GM12891 (cell line): Measurements from ENCODE around the gene CCDC102B.

Experiments used
- POLR2A ChIP-seq: IDR thresholded peaks from 2 replicates; pipeline ENCODE4 v1.6.1; 2011; ENCODE audit warnings: low read depth, low read length, control low read depth
- POLR2AphosphoS5 ChIP-seq: IDR thresholded peaks from 2 replicates; pipeline ENCODE4 v1.6.1; 2011; ENCODE audit warnings: low read depth, low read length, control low read depth
- SPI1 ChIP-seq: IDR thresholded peaks from 2 replicates; pipeline ENCODE4 v1.6.1; 2011; ENCODE audit warnings: low read depth, low read length, control low read depth
- TAF1 ChIP-seq: IDR thresholded peaks from 2 replicates; pipeline ENCODE4 v1.6.1; 2011; ENCODE audit warnings: low read depth, low read length, control low read depth

DNA sequence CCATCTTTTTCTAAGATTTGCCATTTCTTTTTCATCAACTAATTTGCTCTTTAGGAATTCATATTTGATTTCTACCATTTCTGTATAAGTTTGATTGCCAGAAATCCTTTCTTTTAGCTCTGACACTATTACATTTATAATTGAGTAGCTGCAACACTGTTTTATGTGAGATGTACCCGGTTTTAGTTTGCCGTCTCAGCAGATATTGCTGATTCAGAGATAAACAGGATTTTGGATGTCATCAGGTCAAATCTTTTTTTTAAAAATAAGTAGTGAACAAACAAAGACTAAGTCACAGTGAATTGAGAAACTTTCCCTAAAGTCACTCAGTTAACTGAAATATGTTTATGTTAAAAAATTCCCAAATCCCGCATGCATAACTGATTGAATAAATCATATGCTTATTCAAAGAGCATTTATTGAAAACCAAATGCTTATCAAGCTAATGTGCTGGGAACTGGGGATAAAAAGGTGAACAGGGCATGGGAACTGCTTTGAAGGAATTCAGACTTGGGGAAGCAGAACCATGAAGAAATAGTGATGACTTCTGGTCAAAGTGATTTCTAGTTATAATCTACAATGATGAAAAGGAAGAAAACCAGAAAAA is 19.5 kb upstream of the CCDC102B start:
- no peak for TF ChIP-seq POLR2A
- no peak for TF ChIP-seq POLR2AphosphoS5
- no peak for TF ChIP-seq TAF1
- no peak for TF ChIP-seq SPI1
